K562 (cell line): ENCODE results near the gene MATR3. TPM values are rescaled to one million over a fixed set of nuclear protein-coding genes. Genes with fewer than 3 reads are reported as not detected.
A peak's percentile ranks its signal among the peaks of the same experiment; 100 is the strongest.

ENCODE experiments used
- ATF1 ChIP-seq, 2 experiments: fragments of 450-650 bp in 1 of 2; IDR thresholded peaks; 2 replicates each; pipeline ENCODE4 v1.6.1; 2016; ENCODE audit warnings: missing compliant biosample characterization in 1 of 2, missing genetic modification characterization in 1 of 2
- BRD4 ChIP-seq: fragments of 200-600 bp; sonication (generic); IDR thresholded peaks from 2 replicates; pipeline ENCODE4 v1.6.1; 2017; ENCODE audit warnings: inconsistent platforms
- E2F4 ChIP-seq: sonication (generic); formaldehyde crosslinking; IDR thresholded peaks from 2 replicates; pipeline ENCODE4 v1.8.0; 2022; ENCODE audit warnings: mild to moderate bottlenecking, low read depth, missing genetic modification reagents
- E2F8 ChIP-seq: fragments of 450-650 bp; IDR thresholded peaks from 2 replicates; pipeline ENCODE4 v1.7.1; 2018; ENCODE audit warnings: mild to moderate bottlenecking, low read depth; ENCODE audit not compliant: partially characterized antibody
- EP300 ChIP-seq: IDR thresholded peaks from 2 replicates; pipeline ENCODE4 v1.6.1; 2012; ENCODE audit warnings: low read length, improper control_type of control experiment
- EWSR1 ChIP-seq: fragments of 450-650 bp; IDR thresholded peaks from 2 replicates; pipeline ENCODE4 v1.6.1; 2018; ENCODE audit warnings: borderline replicate concordance, mild to moderate bottlenecking, low read depth, moderate library complexity; ENCODE audit not compliant: partially characterized antibody
- KDM5B ChIP-seq: fragments of 200-600 bp; sonication (generic); IDR thresholded peaks from 2 replicates; pipeline ENCODE4 v1.6.1; 2012; ENCODE audit warnings: low read depth, mild to moderate bottlenecking, moderate library complexity, low read length, control low read depth, inconsistent platforms; ENCODE audit not compliant: insufficient replicate concordance
- L3MBTL2 ChIP-seq: fragments of 450-650 bp; IDR thresholded peaks from 2 replicates; pipeline ENCODE4 v1.6.1; 2016; ENCODE audit warnings: mild to moderate bottlenecking, moderate library complexity
- NFYB ChIP-seq: IDR thresholded peaks from 2 replicates; pipeline ENCODE4 v1.6.1; 2011; ENCODE audit warnings: mild to moderate bottlenecking, moderate library complexity; ENCODE audit not compliant: insufficient read length; ENCODE audit errors: extremely low read depth
- PKNOX1 ChIP-seq: fragments of 450-650 bp; IDR thresholded peaks from 2 replicates; pipeline ENCODE4 v1.6.1; 2016
- SREBF2 ChIP-seq: sonication (generic); formaldehyde crosslinking; IDR thresholded peaks from 2 replicates; pipeline ENCODE4 v1.4.0; 2020; ENCODE audit warnings: mild to moderate bottlenecking, missing genetic modification reagents
- TEAD1 ChIP-seq, 2 experiments: fragments of 450-650 bp in 1 of 2; sonication (generic) in 1 of 2; formaldehyde crosslinking; IDR thresholded peaks; 2 replicates each; pipeline versions ENCODE4 v1.4.0 to v1.8.0; 2020 to 2022; ENCODE audit warnings: mild to moderate bottlenecking in 2 of 2, missing genetic modification reagents in 1 of 2
- ZBTB11 ChIP-seq, 3 experiments: fragments of 200-800 bp in 1 of 3; fragments of 250-450 bp in 1 of 3; fragments of 450-650 bp in 1 of 3; sonication (Bioruptor Pico) in 1 of 3; sonication (Bioruptor generic) in 1 of 3; formaldehyde crosslinking in 1 of 3; IDR thresholded peaks; 2 replicates each; pipeline versions ENCODE4 v1.6.1 to v1.8.0; 2016 to 2022; ENCODE audit warnings: mild to moderate bottlenecking in 2 of 3, missing genetic modification characterization in 2 of 3, missing compliant biosample characterization in 1 of 3, moderate library complexity in 1 of 3
- ZNF24 ChIP-seq: fragments of 450-650 bp; IDR thresholded peaks from 2 replicates; pipeline ENCODE4 v1.6.1; 2016
- ZNF551 ChIP-seq: fragments of 250-450 bp; sonication (Bioruptor Pico); IDR thresholded peaks from 2 replicates; pipeline ENCODE4 v1.5.0; 2021; ENCODE audit warnings: mild to moderate bottlenecking, moderate library complexity
- polyA plus RNA-seq, 8 experiments: library from polyadenylated mRNA; depleted of rRNA in 4 of 8; stranded (reverse) in 5 of 8; unstranded in 3 of 8; fragments of >200 nt; fragmentation: Nextera tagmentation in 2 of 8; fragmentation: Illumina TruSeq in 1 of 8; extraction: Ambion mirVana in 2 of 8; extraction: Trizol in 1 of 8; gene quantifications; 2 replicates each; pipeline versions ENCODE4 v1.2.1 to v1.2.3, GENCODE V29; 2011 to 2014; ENCODE audit warnings: inconsistent platforms in 1 of 8, missing spikeins in 1 of 8
- total RNA-seq, 7 experiments: library from RNA; depleted of rRNA in 6 of 7; stranded (reverse); fragments of >200 nt in 6 of 7; fragmentation: Illumina TruSeq in 2 of 7; extraction: Trizol in 2 of 7; gene quantifications; 2 replicates each; pipeline versions ENCODE4 v1.2.1 to v1.2.3, GENCODE V29; 2011 to 2021; ENCODE audit warnings: low replicate concordance in 1 of 7

The MATR3 gene
- total and polyA plus RNA-seq, 9 of the 15 experiments (the other 6 are each of a cell fraction or from before 2014, with no cell fraction given), result 150 to 425 (median 263) TPM

- TF ChIP-seq E2F4 (no peak), KDM5B (no peak), NFYB (no peak), EWSR1 (no peak), ZBTB11 (CRISPR knock-in tag; IDR thresholded peaks at IDR 0.05) (peak in 1 of 3 experiments; percentile 87; a peak in 2 of 6 replicates), L3MBTL2 (no peak; the same call in none of the 2 replicates), PKNOX1 (no peak), BRD4 (0 out of 2 replicates have a peak, but pooled peaks have one; percentile 18), TEAD1 (CRISPR knock-in tag; IDR thresholded peaks at IDR 0.05) (no peak; a peak in 1 of 4 replicates), SREBF2 (CRISPR knock-in tag) (no peak), ZNF24 (no peak), E2F8 (peak; percentile 30), ATF1 (CRISPR knock-in tag; IDR thresholded peaks at IDR 0.05) (no peak), ATF1 (tag; IDR thresholded peaks at IDR 0.05) (no peak; the same call in 1 of the 2 replicates), EP300 (peak; percentile 48; the same call in 1 of the 2 replicates), ZNF551 (CRISPR knock-in tag) (no peak)
Observed at GRCh38 chr5:139294374-139295165, 1.0 kb downstream of the MATR3 start (continued).
